ENCODE data around the gene SMIM8. TPM values are rescaled to one million over a fixed set of nuclear protein-coding genes. Genes with fewer than 3 reads are reported as not detected.

Gene SMIM8
- total and polyA plus RNA-seq, 2 of the 4 experiments (the other 2 are of a cell fraction): 2.7 to 3.6 TPM

DNA sequence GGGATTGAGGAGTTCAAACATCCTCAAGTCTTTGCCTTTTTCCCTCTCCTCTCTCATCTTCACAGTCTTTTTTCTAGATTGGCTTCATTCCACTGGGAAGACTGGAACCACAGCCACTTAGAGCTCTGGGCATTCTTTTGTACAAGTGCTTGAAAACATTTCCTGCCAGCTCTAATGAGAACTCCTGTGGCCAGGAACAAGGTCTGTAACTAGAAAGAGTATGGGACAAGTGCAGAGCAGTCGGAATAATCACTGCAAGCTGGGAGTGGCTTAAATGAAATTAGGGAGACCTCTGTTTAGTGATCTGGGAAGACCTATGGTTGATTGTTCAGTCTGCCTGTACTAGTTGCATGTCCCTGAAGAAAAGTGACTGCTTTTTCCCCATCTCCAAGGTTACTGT lies 41.0 kb upstream of the SMIM8 start:
- no peaks in the 10 kb centered on the region; the same call in 1 of the 2 replicates for H3K27me3 ChIP-seq (ENCODE audit: control insufficient read depth, insufficient read depth, low read length)
- H2BK120ac ChIP-seq (ENCODE audit: low read depth, low read length): no peak overlapping the region
- H3K4me1 ChIP-seq (ENCODE audit: control insufficient read depth, insufficient read depth, low read length): no peaks in the 10 kb centered on the region
- no peak overlapping the region for H2AK5ac ChIP-seq (ENCODE audit: low read depth, low read length)
- H3K9ac ChIP-seq (ENCODE audit: low read depth, low read length): no peak overlapping the region
- WGBS, 2 experiments (ENCODE audit: extremely low coverage in 2 of 2, insufficient read length in 1 of 2): no CpG with 5 or more reads among the region's 1 CpG
- no peak overlapping the region for H2BK15ac ChIP-seq (ENCODE audit: low read depth, low read length)
- ChIA-PET CTCF (no interaction called here), POLR2A (ENCODE audit: unreplicated experiment) (no interaction called here)
- H3K18ac ChIP-seq (ENCODE audit: low read depth, low read length): no peak overlapping the region
- no peak overlapping the region for H4K8ac ChIP-seq (ENCODE audit: low read depth in 2 of 2, low read length in 2 of 2)
- H2AFZ ChIP-seq (replicated peaks; ENCODE audit: low read length, poor library complexity): no peak overlapping the region
- no TSS peak for BruUV-seq (replicated peaks)
- H3K9me3 ChIP-seq (ENCODE audit: control insufficient read depth, insufficient read depth, low read length): no peaks in the 10 kb centered on the region
- TF ChIP-seq SMC3 (IDR thresholded peaks at IDR 0.05; ENCODE audit: low read depth, low read length): no peak
- TF ChIP-seq CEBPB (IDR thresholded peaks at IDR 0.05; ENCODE audit: low read depth, low read length): no peak
- TF ChIP-seq NFE2L2 (IDR thresholded peaks at IDR 0.05; ENCODE audit: low read depth, low read length): no peak
- TF ChIP-seq, protein P1, sequence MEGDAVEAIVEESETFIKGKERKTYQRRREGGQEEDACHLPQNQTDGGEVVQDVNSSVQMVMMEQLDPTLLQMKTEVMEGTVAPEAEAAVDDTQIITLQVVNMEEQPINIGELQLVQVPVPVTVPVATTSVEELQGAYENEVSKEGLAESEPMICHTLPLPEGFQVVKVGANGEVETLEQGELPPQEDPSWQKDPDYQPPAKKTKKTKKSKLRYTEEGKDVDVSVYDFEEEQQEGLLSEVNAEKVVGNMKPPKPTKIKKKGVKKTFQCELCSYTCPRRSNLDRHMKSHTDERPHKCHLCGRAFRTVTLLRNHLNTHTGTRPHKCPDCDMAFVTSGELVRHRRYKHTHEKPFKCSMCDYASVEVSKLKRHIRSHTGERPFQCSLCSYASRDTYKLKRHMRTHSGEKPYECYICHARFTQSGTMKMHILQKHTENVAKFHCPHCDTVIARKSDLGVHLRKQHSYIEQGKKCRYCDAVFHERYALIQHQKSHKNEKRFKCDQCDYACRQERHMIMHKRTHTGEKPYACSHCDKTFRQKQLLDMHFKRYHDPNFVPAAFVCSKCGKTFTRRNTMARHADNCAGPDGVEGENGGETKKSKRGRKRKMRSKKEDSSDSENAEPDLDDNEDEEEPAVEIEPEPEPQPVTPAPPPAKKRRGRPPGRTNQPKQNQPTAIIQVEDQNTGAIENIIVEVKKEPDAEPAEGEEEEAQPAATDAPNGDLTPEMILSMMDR (conservative IDR thresholded peaks at IDR 0.05; ENCODE audit: low read depth, low read length): no peak
- TF ChIP-seq MXI1 (IDR thresholded peaks at IDR 0.05; ENCODE audit: borderline replicate concordance, low read depth, low read length): no peak
- no peak for TF ChIP-seq RAD21 (IDR thresholded peaks at IDR 0.05; ENCODE audit: low read length)
- TF ChIP-seq RCOR1 (IDR thresholded peaks at IDR 0.05; ENCODE audit: insufficient replicate concordance, low read length): no peak
- TF ChIP-seq POLR2A (IDR thresholded peaks at IDR 0.05; ENCODE audit: low read depth, low read length): no peak
- TF ChIP-seq, protein P2, sequence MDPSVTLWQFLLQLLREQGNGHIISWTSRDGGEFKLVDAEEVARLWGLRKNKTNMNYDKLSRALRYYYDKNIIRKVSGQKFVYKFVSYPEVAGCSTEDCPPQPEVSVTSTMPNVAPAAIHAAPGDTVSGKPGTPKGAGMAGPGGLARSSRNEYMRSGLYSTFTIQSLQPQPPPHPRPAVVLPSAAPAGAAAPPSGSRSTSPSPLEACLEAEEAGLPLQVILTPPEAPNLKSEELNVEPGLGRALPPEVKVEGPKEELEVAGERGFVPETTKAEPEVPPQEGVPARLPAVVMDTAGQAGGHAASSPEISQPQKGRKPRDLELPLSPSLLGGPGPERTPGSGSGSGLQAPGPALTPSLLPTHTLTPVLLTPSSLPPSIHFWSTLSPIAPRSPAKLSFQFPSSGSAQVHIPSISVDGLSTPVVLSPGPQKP (IDR thresholded peaks at IDR 0.05; ENCODE audit: borderline replicate concordance, low read depth, low read length): no peak
- TF ChIP-seq, protein P3, sequence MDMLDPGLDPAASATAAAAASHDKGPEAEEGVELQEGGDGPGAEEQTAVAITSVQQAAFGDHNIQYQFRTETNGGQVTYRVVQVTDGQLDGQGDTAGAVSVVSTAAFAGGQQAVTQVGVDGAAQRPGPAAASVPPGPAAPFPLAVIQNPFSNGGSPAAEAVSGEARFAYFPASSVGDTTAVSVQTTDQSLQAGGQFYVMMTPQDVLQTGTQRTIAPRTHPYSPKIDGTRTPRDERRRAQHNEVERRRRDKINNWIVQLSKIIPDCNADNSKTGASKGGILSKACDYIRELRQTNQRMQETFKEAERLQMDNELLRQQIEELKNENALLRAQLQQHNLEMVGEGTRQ (IDR thresholded peaks at IDR 0.05; ENCODE audit: low read depth, low read length): no peak
- TF ChIP-seq CHD1 (IDR thresholded peaks at IDR 0.05; ENCODE audit: low read depth, low read length): no peak
- TF ChIP-seq FOS (IDR thresholded peaks at IDR 0.05; ENCODE audit: low read depth, low read length): no peak
- no peak for TF ChIP-seq BHLHE40 (IDR thresholded peaks at IDR 0.05; ENCODE audit: low read depth, low read length)
- no peak for TF ChIP-seq RFX5 (IDR thresholded peaks at IDR 0.05; ENCODE audit: low read depth, low read length)
- TF ChIP-seq MAZ (IDR thresholded peaks at IDR 0.05; ENCODE audit: borderline replicate concordance, low read depth, low read length): no peak
- no peak for TF ChIP-seq MAFK (IDR thresholded peaks at IDR 0.05; ENCODE audit: low read depth, low read length)
- no peak for ATAC-seq (ENCODE audit: low read depth)
- H3K23ac ChIP-seq (ENCODE audit: low read depth, low read length): no peak overlapping the region
- intact Hi-C loops (cut with micrococcal nuclease): no loop called here
- H4K20me1 ChIP-seq (ENCODE audit: insufficient read depth, low read length): no peaks in the 10 kb centered on the region
- H2AK9ac ChIP-seq (replicated peaks; ENCODE audit: low read depth, low read length, poor library complexity): no peak overlapping the region
- H2BK5ac ChIP-seq (ENCODE audit: low read depth, low read length, poor library complexity, severe bottlenecking): no peak overlapping the region
- no peak overlapping the region for H3K56ac ChIP-seq (ENCODE audit: extremely low read depth, insufficient read depth, low read length)
- no peak overlapping the region for H3K27ac ChIP-seq (ENCODE audit: insufficient read depth, low read length)
- no peak overlapping the region for H3K4me3 ChIP-seq (ENCODE audit: insufficient read depth, low read depth, low read length)
- no peak overlapping the region for H2BK20ac ChIP-seq (ENCODE audit: low read depth, low read length)
- in situ Hi-C loops (cut with MboI; ENCODE audit: low sequenced_read_pairs): no loop called here
- no peak overlapping the region for H3K14ac ChIP-seq (replicated peaks; ENCODE audit: low read depth, low read length)
- H3K79me1 ChIP-seq (ENCODE audit: low read depth in 1 of 2, low read length in 2 of 2): no peaks in the 10 kb centered on the region
- dilution Hi-C loops (cut with HindIII; ENCODE audit: low sequenced_read_pairs, unreplicated experiment): no loop called here
- no peak overlapping the region for H4K91ac ChIP-seq (ENCODE audit: insufficient read depth, low read depth, low read length)
- no peak for DNase-seq
- no peak overlapping the region for H3K4ac ChIP-seq (ENCODE audit: low read depth, low read length)
- no peak overlapping the region for H4K5ac ChIP-seq (ENCODE audit: low read depth, low read length)
- H3K4me2 ChIP-seq (ENCODE audit: low read depth, low read length): no peak overlapping the region
- H3K36me3 ChIP-seq (ENCODE audit: control insufficient read depth, insufficient read depth, low read length): no peaks in the 10 kb centered on the region
- no peaks in the 10 kb centered on the region for H3K9me1 ChIP-seq (ENCODE audit: insufficient read depth, low read length)

Data from IMR-90 (cell line).